HUES64 (cell line): ENCODE measurements around the gene DCST1.

Experiments used
- H3K27ac ChIP-seq: 2 replicates; pipeline ENCODE4 v1.7.0; 2013; ENCODE audit warnings: low read depth, low read length, inconsistent platforms
- H3K27me3 ChIP-seq: 2 replicates; pipeline ENCODE4 v1.6.1; 2013; ENCODE audit warnings: mild to moderate bottlenecking, low read length; ENCODE audit not compliant: insufficient read depth
- H3K36me3 ChIP-seq: 2 replicates; pipeline ENCODE4 v1.6.1; 2013; ENCODE audit warnings: mild to moderate bottlenecking, low read length; ENCODE audit not compliant: insufficient read depth
- H3K4me1 ChIP-seq: 2 replicates; pipeline ENCODE4 v1.6.1; 2013; ENCODE audit warnings: mild to moderate bottlenecking, low read length, moderate library complexity; ENCODE audit not compliant: insufficient read depth
- H3K4me3 ChIP-seq: 2 replicates; pipeline ENCODE4 v1.5.1; 2013; ENCODE audit warnings: mild to moderate bottlenecking, low read length, moderate library complexity
- H3K9ac ChIP-seq: 2 replicates; pipeline ENCODE4 v1.6.1; 2013; ENCODE audit warnings: mild to moderate bottlenecking, low read depth, low read length
- H3K9me3 ChIP-seq: 2 replicates; pipeline ENCODE4 v1.6.1; 2013; ENCODE audit warnings: low read depth, low read length; ENCODE audit not compliant: insufficient read depth
- WGBS: fragments of 150-250, 120-280 bp; methylation state at CpG from one replicate; pipeline ENCODE4 v1.1.7; 2013; ENCODE audit warnings: missing lambda C conversion rate; 5-methylcytosine and 5-hydroxymethylcytosine counted together

Gene DCST1

GRCh38 chr1:155037851-155038441, 4.3 kb downstream of the DCST1 start:
- no peaks in the 10 kb centered on the region for H3K9me3 ChIP-seq
- no peak overlapping the region for H3K4me3 ChIP-seq
- no peak overlapping the region for H3K27ac ChIP-seq
- no peak overlapping the region for H3K9ac ChIP-seq
- WGBS: 90% methylated on average over 6 of the region's 6 CpGs
- H3K36me3 ChIP-seq: no peaks in the 10 kb centered on the region
- no peaks in the 10 kb centered on the region for H3K27me3 ChIP-seq
- H3K4me1 ChIP-seq: peaks cover 3% of the 10 kb centered on the region; the same call in 1 of the 2 replicates

GRCh38 chr1:155038602-155039307, 5.1 kb downstream of the DCST1 start:
- no peaks in the 10 kb centered on the region for H3K27me3 ChIP-seq
- no peak overlapping the region for H3K9ac ChIP-seq
- H3K36me3 ChIP-seq: no peaks in the 10 kb centered on the region
- no peaks in the 10 kb centered on the region for H3K9me3 ChIP-seq
- H3K4me3 ChIP-seq: no peak overlapping the region
- no peak overlapping the region for H3K27ac ChIP-seq
- H3K4me1 ChIP-seq: peaks cover 3% of the 10 kb centered on the region; the same call in 1 of the 2 replicates
- 71% methylated on average over 8 of the region's 8 CpGs for WGBS

- H3K27me3 ChIP-seq: no peaks in the 10 kb centered on the region
- no peak overlapping the region for H3K4me3 ChIP-seq
- no peaks in the 10 kb centered on the region for H3K9me3 ChIP-seq
- H3K4me1 ChIP-seq: peaks cover 3% of the 10 kb centered on the region; the same call in 1 of the 2 replicates
- H3K36me3 ChIP-seq: no peaks in the 10 kb centered on the region
- H3K27ac ChIP-seq: no peak overlapping the region
- 87% methylated on average over 4 of the region's 4 CpGs for WGBS
- no peak overlapping the region for H3K9ac ChIP-seq
Measured at GRCh38 chr1:155039308-155039669, 5.7 kb downstream of the DCST1 start.

DNA sequence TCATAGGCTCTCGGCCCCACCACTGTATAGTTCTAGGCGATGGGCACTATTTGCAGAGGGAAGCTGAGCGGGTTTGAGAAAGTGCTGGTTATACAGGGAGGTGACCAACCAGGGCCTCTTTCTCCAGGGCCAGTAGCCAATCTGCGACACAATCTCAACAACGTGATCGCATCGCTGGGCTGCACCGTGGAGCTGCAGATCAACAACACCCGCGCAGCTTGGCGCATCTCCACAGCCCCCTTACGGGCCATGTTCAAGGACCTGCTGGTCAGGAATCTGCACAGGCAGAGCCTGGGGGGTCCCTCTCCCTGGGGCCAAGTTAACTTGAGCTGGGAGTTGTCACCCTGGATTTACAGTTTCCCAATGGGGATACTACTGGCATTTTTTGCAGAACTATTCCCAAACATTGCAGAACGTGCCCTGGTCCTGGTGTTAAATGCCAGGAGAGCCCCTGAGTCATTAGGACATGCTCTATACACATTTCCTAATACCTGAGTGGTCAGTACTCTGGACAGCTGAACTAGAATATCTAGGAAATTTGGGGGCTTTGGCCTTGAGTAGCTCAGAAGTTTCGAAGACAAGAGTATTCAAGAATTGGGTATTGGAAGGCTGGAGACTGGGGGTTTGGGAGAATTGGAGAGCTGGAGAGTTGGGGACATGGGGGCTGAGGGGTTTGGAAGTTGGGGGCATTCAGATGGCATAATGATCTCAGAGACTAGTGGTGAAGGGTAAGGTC, 6.9 kb downstream of the DCST1 start:
- no peaks in the 10 kb centered on the region for H3K36me3 ChIP-seq
- H3K9ac ChIP-seq: no peak overlapping the region
- peaks cover 10% of the 10 kb centered on the region; the same call in 1 of the 2 replicates for H3K4me1 ChIP-seq
- no peaks in the 10 kb centered on the region for H3K27me3 ChIP-seq
- H3K9me3 ChIP-seq: no peaks in the 10 kb centered on the region
- H3K4me3 ChIP-seq: no peak overlapping the region
- WGBS: 94% methylated on average over 14 of the region's 14 CpGs
- no peak overlapping the region for H3K27ac ChIP-seq

GRCh38 chr1:155042789-155043188, 9.2 kb downstream of the DCST1 start:
- Histone ChIP-seq H3K36me3 (no peaks in the 10 kb centered on the region), H3K4me3 (no peak overlapping the region), H3K9ac (no peak overlapping the region), H3K27ac (no peak overlapping the region), H3K4me1 (peaks cover 10% of the 10 kb centered on the region; the same call in 1 of the 2 replicates), H3K27me3 (no peaks in the 10 kb centered on the region), H3K9me3 (no peaks in the 10 kb centered on the region)
- WGBS: 92% methylated on average over 5 of the region's 5 CpGs

DNA sequence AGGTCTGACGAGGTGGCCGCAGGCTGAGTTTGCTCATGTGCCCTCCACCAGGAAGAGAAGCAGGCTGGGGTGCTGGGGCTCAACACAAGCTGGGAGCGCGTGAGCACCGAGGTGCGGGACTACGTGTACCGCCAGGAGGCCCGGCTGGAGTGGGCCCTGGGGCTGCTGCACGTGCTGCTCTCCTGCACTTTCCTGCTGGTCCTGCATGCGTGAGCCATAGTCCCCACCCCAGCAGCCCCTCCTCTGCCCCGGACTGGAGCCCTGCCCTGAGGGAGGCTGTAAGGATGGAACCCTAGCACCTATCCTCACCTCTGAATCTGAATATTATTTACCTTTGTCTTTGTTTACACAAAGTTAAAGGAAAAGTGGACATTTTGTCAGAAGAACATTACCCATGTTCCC, 9.7 kb downstream of the DCST1 start:
- no peaks in the 10 kb centered on the region for H3K9me3 ChIP-seq
- H3K27ac ChIP-seq: no peak overlapping the region
- no peaks in the 10 kb centered on the region for H3K36me3 ChIP-seq
- no peak overlapping the region for H3K9ac ChIP-seq
- 83% methylated on average over 12 of the region's 12 CpGs for WGBS
- H3K27me3 ChIP-seq: no peaks in the 10 kb centered on the region
- no peak overlapping the region for H3K4me3 ChIP-seq
- peaks cover 10% of the 10 kb centered on the region; the same call in 1 of the 2 replicates for H3K4me1 ChIP-seq

DNA sequence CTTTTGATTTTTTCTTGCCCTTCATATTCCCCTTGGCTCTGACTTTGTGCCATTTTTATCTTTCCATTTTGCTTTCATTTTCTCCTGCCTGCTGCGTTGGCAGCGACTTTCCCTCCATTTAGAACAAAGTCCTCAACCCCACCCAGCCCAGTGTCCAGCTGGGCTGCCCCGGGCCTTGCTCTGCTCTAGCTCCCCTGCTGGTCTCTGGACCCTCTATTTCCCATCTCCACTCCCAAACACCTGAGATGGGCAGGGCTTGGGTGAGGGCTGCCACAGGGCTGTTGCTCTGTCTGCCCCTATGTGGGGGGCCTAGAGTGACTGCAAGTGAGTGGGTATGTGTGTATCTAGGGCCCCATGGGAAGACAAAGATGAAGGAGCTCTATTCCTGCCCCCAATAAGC, 10.2 kb downstream of the DCST1 start:
- 93% methylated on average over 3 of the region's 3 CpGs for WGBS
- H3K4me1 ChIP-seq: peaks cover 8% of the 10 kb centered on the region; the same call in 1 of the 2 replicates
- H3K27ac ChIP-seq: no peak overlapping the region
- no peaks in the 10 kb centered on the region for H3K27me3 ChIP-seq
- no peak overlapping the region for H3K4me3 ChIP-seq
- no peaks in the 10 kb centered on the region for H3K9me3 ChIP-seq
- no peak overlapping the region for H3K9ac ChIP-seq
- H3K36me3 ChIP-seq: no peaks in the 10 kb centered on the region

- no peak overlapping the region for H3K9ac ChIP-seq
- WGBS: 94% methylated on average over 6 of the region's 6 CpGs
- no peak overlapping the region for H3K27ac ChIP-seq
- H3K27me3 ChIP-seq: no peaks in the 10 kb centered on the region
- H3K4me1 ChIP-seq: peaks cover 8% of the 10 kb centered on the region; the same call in 1 of the 2 replicates
- no peaks in the 10 kb centered on the region for H3K36me3 ChIP-seq
- H3K4me3 ChIP-seq: no peak overlapping the region
- H3K9me3 ChIP-seq: no peaks in the 10 kb centered on the region
Measured at GRCh38 chr1:155044365-155044764, 10.7 kb downstream of the DCST1 start.

- H3K9me3 ChIP-seq: no peaks in the 10 kb centered on the region
- no peak overlapping the region for H3K27ac ChIP-seq
- 60% methylated on average over 7 of the region's 7 CpGs for WGBS
- H3K27me3 ChIP-seq: peaks cover 2% of the 10 kb centered on the region; the same call in 1 of the 2 replicates
- peaks cover 11% of the 10 kb centered on the region for H3K4me1 ChIP-seq
- H3K9ac ChIP-seq: no peak overlapping the region
- no peaks in the 10 kb centered on the region for H3K36me3 ChIP-seq
- H3K4me3 ChIP-seq: no peak overlapping the region
Measured at GRCh38 chr1:155044812-155045657, 11.4 kb downstream of the DCST1 start.

DNA sequence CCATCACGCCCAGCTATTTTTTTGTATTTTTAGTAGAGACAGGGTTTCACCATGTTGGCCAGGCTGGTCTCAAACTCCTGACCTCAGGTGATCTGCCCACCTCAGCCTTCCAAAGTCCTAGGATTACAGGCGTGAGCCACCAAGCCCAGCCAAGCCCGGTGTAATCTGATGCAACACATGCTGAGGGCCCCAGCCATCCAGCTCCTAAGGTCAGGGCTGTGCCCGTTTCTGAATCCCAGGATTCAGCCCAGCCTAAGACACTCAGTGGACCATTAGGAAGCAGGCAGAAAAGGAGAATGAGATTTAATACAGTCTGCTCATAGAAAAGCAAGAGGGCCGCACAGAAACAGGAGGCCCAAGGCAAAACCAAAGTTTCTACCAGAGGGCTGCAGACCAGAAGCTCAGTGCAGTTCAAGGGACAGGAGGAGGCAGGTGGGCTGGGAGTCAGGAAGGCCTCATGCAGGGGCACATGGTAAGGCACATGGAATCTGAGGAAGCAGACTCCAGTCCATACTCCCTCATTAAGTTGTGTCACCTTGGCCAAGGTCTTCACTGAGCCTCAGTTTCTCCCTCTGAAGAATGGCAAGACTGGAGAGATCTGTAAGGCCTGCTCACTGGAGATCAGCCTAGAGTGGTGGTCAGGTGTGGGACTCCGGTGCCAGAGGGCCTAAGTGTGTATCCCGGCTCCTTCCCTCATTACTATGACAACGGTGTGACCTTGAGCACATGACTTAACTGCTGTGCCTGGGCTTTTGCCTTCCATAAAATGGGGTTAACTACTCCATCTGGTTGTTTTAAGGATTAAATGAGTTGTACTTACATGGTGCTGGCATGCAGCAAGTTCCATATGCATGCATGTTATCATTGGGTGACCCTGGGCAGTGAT, 15.1 kb downstream of the DCST1 start:
- no peak overlapping the region for H3K9ac ChIP-seq
- WGBS: 84% methylated on average over 8 of the region's 8 CpGs
- no peak overlapping the region for H3K27ac ChIP-seq

More for the DNA sequence above, 15.1 kb downstream of the DCST1 start:
- Histone ChIP-seq H3K4me1 (peaks cover 22% of the 10 kb centered on the region), H3K4me3 (no peak overlapping the region), H3K9me3 (no peaks in the 10 kb centered on the region), H3K27me3 (peaks cover 20% of the 10 kb centered on the region), H3K36me3 (no peaks in the 10 kb centered on the region)
